Testis (tissue), 3 donors: ENCODE results near the gene ZNF423. TPM values are rescaled to one million over a fixed set of nuclear protein-coding genes. Genes with fewer than 3 reads are reported as not detected.

Experiments
- DNase-seq: peaks from one replicate; pipeline ENCODE4 v3.0.0-alpha.2; 2019
- H3K27ac ChIP-seq, 2 donors: fragments of 200-600 bp; sonication (generic); one replicate each; pipeline ENCODE4 v1.5.1; 2019
- H3K27me3 ChIP-seq: fragments of 200-600 bp; sonication (generic); one replicate; pipeline ENCODE4 v1.5.1; 2019
- H3K36me3 ChIP-seq: fragments of 200-600 bp; sonication (generic); one replicate; pipeline ENCODE4 v1.5.1; 2017; ENCODE audit warnings: low read depth; ENCODE audit errors: missing control alignments
- H3K4me1 ChIP-seq: fragments of 200-600 bp; sonication (generic); one replicate; pipeline ENCODE4 v1.5.1; 2019
- H3K4me3 ChIP-seq, 2 donors: fragments of 200-600 bp; sonication (generic); one replicate each; pipeline ENCODE4 v1.5.1; 2017 to 2019
- H3K9me3 ChIP-seq: fragments of 200-600 bp; sonication (generic); one replicate; pipeline ENCODE4 v1.5.1; 2017
- CTCF ChIP-seq, 3 experiments: fragments of 450-650 bp in 2 of 3; fragments of 200-600 bp in 1 of 3; sonication (generic) in 1 of 3; IDR thresholded peaks; one replicate each; pipeline ENCODE4 v1.5.1; 2016 to 2019; ENCODE audit warnings: antibody characterized with exemption in 3 of 3, mild to moderate bottlenecking in 2 of 3, moderate library complexity in 1 of 3
- POLR2A ChIP-seq: fragments of 450-650 bp; IDR thresholded peaks from one replicate; pipeline ENCODE4 v1.6.1; 2017; ENCODE audit warnings: antibody characterized with exemption, mild to moderate bottlenecking, moderate library complexity
- WGBS, 2 donors: methylation state at CpG; one replicate each; pipeline ENCODE4 v1.1.5; 2018; 5-methylcytosine and 5-hydroxymethylcytosine counted together
- intact Hi-C: fragments of 100-400 bp; cut with DNase I; formaldehyde crosslinking; loops from one replicate; pipeline ENCODE4 v1.15.1; 2023; ENCODE audit warnings: low total_unique reads
- polyA plus RNA-seq: library from polyadenylated mRNA; stranded (reverse); fragments of 350-450 nt; fragmentation: Illumina TruSeq; extraction: RNeasy Lipid Tissue Mini Kit (QIAGEN cat#74804); gene quantifications from one replicate; pipeline ENCODE4 v1.2.3, GENCODE V29; 2014; ENCODE audit warnings: low read depth, low replicate concordance; ENCODE audit not compliant: insufficient read depth
- total RNA-seq, 2 donors: library from RNA; depleted of rRNA; stranded (reverse); fragments of >200 nt; gene quantifications; one replicate each; pipeline ENCODE4 v1.2.3, GENCODE V29; 2016

ZNF423 gene
- total and polyA plus RNA-seq, 3 donors from 2014 or later = 8.9 to 19.0 (median 12.1) TPM

DNA sequence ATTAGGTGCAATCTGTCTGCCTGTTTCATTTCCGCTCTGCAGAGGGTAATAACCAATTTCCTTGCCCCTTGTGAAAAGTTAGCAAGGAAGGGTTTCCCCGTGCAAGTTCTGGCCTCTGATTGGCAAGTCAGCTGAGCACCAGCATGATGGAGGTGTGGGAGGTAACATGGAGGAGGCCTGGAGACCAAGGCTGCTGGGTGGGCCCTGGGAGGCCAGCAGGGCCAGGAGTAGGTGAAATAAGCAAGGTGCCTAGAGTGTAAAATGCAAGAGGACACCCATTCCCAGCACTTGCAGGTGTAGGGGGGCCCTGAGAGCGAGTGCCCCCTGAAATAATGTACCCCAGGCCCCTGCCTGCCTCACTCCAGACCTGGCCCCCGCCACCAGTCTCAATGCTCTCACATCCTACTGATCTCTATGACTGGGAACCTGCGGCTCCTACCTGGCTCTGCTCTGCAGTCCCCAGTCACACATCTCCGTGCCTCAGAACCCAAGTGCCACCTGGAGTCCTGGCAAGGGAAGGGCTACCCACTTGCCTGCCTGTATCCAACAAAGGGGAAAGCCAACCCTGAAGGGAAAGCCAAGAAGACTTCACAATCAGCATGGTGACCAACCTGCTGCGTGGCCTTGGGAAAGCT, 366.1 kb downstream of the ZNF423 start:
- TF ChIP-seq POLR2A = no peak
- TF ChIP-seq CTCF (IDR thresholded peaks at IDR 0.05) = no peak
- no peak for DNase-seq
- Histone ChIP-seq H3K9me3 (no peaks in the 10 kb centered on the region), H3K4me3 (no peak overlapping the region), H3K4me1 (peaks cover 5% of the 10 kb centered on the region), H3K36me3 (no peaks in the 10 kb centered on the region), H3K27ac (no peak overlapping the region), H3K27me3 (no peaks in the 10 kb centered on the region)
- 86 to 90% methylated on average over 5 to 7 of the region's 7 CpGs for WGBS, 2 donors
- intact Hi-C loops = no loop called here

DNA sequence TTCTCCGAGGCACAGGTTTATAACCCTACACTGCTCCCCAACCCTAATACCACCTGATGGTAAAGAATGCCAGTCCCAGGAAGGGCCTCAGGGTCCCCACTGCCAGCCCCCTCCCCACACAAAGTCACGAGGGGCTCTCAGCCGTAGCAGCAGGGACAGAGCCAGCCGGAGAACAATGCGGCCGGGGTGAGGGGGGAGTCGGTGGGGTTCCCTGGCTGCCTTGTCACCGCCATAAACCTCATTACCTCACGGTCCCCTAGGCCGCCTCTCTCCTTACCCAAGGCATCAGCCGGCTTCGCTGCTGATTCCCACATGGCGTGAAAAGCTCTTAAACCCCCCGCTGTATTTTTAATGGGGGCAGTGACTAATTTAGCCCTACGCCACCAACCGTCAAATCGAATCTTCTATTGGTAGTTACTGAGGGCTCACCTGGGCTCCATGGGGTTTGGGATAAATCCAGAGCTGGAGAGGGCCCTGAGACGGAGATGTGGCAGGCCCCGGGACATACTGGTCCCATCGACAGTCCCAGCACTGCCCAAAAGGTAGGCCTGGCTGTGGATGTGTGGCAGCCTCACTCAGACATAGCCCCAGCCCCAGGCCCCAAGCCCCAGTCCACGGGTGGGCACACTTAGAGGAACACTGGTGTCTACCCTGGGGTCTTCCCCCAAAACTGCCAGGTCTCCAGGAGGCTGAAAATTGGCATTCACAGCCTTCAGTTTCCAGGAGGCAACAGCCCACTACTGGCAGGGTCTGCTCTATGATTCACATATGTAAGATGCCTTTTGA, 367.0 kb downstream of the ZNF423 start:
- H3K36me3 ChIP-seq = no peaks in the 10 kb centered on the region
- H3K4me1 ChIP-seq = peaks cover 8% of the 10 kb centered on the region
- 87 to 96% methylated on average over 14 to 21 of the region's 21 CpGs for WGBS, 2 donors
- TF ChIP-seq POLR2A (no peak), CTCF (IDR thresholded peaks at IDR 0.05) (no peak)
- no peaks in the 10 kb centered on the region for H3K27me3 ChIP-seq
- no peaks in the 10 kb centered on the region for H3K9me3 ChIP-seq
- no peak overlapping the region for H3K27ac ChIP-seq
- intact Hi-C loops = no loop called here
- no peak for DNase-seq
- H3K4me3 ChIP-seq = no peak overlapping the region

DNA sequence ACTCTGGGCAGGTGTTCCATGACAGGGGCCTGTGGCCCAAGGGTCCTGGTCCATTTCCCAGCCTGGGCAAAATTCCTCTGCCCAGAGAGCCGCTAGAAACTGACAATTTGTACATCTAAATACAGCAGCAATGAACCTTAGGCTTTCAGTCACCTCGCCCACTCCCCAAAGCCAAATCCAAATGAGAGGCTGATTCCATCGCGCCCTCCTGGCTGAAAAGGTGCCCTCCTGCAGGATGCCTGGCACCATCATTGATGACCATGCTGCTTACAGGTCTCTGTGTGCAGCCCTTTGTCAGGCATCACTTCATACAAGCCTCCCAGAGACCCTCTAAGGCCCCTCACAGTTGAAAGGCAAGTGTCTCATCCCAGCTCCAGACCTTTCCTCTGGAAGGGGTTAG, 367.6 kb downstream of the ZNF423 start:
- TF ChIP-seq POLR2A = no peak
- no peak for TF ChIP-seq CTCF (IDR thresholded peaks at IDR 0.05)

GRCh38 chr16:49487746-49488145, 368.2 kb downstream of the ZNF423 start:
- no peak overlapping the region for H3K27ac ChIP-seq
- no peaks in the 10 kb centered on the region for H3K9me3 ChIP-seq
- no peaks in the 10 kb centered on the region for H3K27me3 ChIP-seq
- WGBS, 2 donors = 87 to 94% methylated on average over 4 of the region's 4 CpGs
- DNase-seq = no peak
- no peaks in the 10 kb centered on the region for H3K36me3 ChIP-seq
- intact Hi-C loops = no loop called here
- H3K4me1 ChIP-seq = peaks cover 12% of the 10 kb centered on the region
- H3K4me3 ChIP-seq = no peak overlapping the region
- TF ChIP-seq POLR2A = no peak
- no peak for TF ChIP-seq CTCF (IDR thresholded peaks at IDR 0.05)

More for the DNA sequence above, 367.6 kb downstream of the ZNF423 start:
- Histone ChIP-seq H3K36me3 (no peaks in the 10 kb centered on the region), H3K4me3 (no peak overlapping the region), H3K4me1 (peaks cover 12% of the 10 kb centered on the region), H3K27ac (no peak overlapping the region), H3K27me3 (no peaks in the 10 kb centered on the region), H3K9me3 (no peaks in the 10 kb centered on the region)
- 95% methylated on average over 4 of the region's 4 CpGs for WGBS, 2 donors
- no peak for DNase-seq
- intact Hi-C loops = no loop called here
